GM10266 (cell line): ENCODE measurements around the gene ANTXR2.

Experiments
- DNase-seq: peaks from one replicate; pipeline ENCODE4 v3.0.0; 2012; ENCODE audit errors: extremely low spot score
- CTCF ChIP-seq: IDR thresholded peaks from 2 replicates; pipeline ENCODE4 v1.5.1; 2012; ENCODE audit warnings: mild to moderate bottlenecking, low read depth; ENCODE audit not compliant: control insufficient read depth, insufficient read depth; ENCODE audit errors: missing control alignments

Gene ANTXR2

GRCh38 chr4:80054375-80054774 lies 18.7 kb downstream of the ANTXR2 start:
- no peak for DNase-seq
- TF ChIP-seq CTCF: no peak

DNA sequence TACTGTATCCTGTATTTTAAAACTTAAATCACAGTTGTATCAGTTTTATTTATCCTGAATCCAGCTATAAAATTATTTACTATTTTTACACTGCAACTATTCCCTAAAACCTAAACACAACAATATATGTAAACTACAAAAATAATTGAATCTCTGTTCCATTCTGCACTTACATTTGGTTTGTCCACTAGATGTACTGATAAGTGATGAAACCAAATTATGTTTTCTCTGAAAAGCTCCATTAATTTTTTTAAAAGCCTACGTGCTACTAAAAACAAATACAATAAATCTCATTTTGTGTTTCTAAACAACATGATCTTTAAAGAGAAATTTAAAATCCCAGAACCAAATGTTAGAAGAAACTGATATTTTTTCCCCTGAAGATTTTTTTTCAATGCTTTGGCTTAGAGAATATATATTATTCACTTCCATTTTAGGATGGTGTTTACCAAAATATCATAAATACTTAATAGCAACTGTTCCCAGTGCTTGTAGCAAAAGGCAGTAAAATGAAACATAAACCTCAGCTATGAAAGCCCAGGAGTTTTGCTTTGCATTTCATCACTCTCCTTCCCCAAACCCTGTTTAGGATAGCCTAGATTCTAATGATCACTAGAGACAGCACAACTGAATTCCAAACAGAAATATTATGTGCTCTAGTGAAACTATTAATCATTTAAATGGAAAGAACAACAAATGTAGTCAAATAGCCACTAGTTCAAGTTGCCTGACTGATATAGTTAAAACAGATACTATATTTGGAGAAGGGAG lies 19.7 kb downstream of the ANTXR2 start:
- no peak for DNase-seq
- no peak for TF ChIP-seq CTCF

GRCh38 chr4:80049813-80050534 lies 23.1 kb downstream of the ANTXR2 start:
- TF ChIP-seq CTCF: no peak

GRCh38 chr4:80049402-80049801 lies 23.6 kb downstream of the ANTXR2 start:
- no peak for DNase-seq

More at GRCh38 chr4:80049813-80050534, 23.1 kb downstream of the ANTXR2 start:
- no peak for DNase-seq

GRCh38 chr4:80045786-80046185 lies 27.2 kb downstream of the ANTXR2 start:
- DNase-seq: no peak
- TF ChIP-seq CTCF: no peak

More at GRCh38 chr4:80049402-80049801, 23.6 kb downstream of the ANTXR2 start:
- no peak for TF ChIP-seq CTCF

DNA sequence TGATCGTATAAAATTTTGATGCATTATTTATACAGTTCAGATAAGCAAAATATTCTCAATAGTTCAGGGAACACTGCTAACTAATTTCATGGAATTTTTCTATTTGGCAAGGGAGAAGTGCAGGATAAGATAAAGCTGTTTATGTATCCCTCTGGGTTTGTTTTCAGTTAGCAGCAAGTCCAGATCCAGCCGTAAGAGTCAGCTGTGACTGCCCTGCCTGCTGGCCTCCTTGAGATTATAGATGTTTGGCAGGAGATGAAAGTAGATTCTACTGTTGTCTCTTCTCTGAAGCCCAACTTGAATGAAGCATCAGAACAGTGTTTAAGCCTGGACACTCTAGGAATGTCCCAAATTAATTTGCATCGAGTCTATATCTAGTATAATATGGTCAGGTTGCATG lies 29.5 kb downstream of the ANTXR2 start:
- TF ChIP-seq CTCF: no peak
- no peak for DNase-seq

DNA sequence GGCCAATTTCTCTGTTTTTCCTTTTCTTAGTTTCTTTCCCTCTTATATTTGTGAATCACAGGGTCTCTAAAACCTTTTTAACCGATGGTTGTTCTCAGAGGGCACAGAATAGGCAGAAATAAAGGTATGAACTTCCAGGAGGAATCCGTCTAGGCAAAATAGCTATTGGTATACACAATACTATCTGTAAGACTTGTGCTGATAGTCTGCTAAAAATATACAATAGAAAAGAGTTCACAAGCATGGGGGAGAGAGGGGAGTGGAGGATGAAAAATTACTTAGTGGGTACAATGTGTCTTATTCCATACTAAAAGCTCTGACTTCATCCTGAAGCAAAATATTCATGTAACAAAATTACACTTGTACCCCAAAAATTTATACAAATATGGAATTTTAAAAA lies 30.2 kb downstream of the ANTXR2 start:
- no peak for DNase-seq
- TF ChIP-seq CTCF: no peak
